K562 (cell line): ENCODE data around the gene NFE2. TPM values are rescaled to one million over a fixed set of nuclear protein-coding genes. Genes with fewer than 3 reads are reported as not detected.

Source experiments
- ARID3B ChIP-seq: fragments of 250-450 bp; sonication (Bioruptor Pico); IDR thresholded peaks from 2 replicates; pipeline ENCODE4 v1.4.0; 2020; ENCODE audit warnings: borderline replicate concordance
- CC2D1A ChIP-seq: fragments of 450-650 bp; IDR thresholded peaks from 2 replicates; pipeline ENCODE4 v1.6.1; 2017; ENCODE audit warnings: mild to moderate bottlenecking
- CEBPB ChIP-seq: fragments of 450-650 bp; IDR thresholded peaks from 2 replicates; pipeline ENCODE4 v1.6.1; 2016; ENCODE audit warnings: missing genetic modification characterization, missing compliant biosample characterization
- CREM ChIP-seq: IDR thresholded peaks from 2 replicates; pipeline ENCODE4 v1.6.1; 2014; ENCODE audit warnings: antibody characterized with exemption, low read depth
- E2F1 ChIP-seq: sonication (generic); formaldehyde crosslinking; IDR thresholded peaks from 2 replicates; pipeline ENCODE4 v1.8.1; 2023; ENCODE audit warnings: mild to moderate bottlenecking, missing genetic modification reagents, moderate library complexity
- EHMT2 ChIP-seq: fragments of 450-650 bp; IDR thresholded peaks from 2 replicates; pipeline ENCODE4 v1.6.1; 2018; ENCODE audit warnings: antibody characterized with exemption
- ELF2 ChIP-seq: fragments of 250-450 bp; sonication (Bioruptor Pico); IDR thresholded peaks from 2 replicates; pipeline ENCODE4 v1.5.0; 2021; ENCODE audit warnings: mild to moderate bottlenecking
- MYBL2 ChIP-seq, 2 experiments: fragments of 450-650 bp in 1 of 2; sonication (generic) in 1 of 2; formaldehyde crosslinking in 1 of 2; IDR thresholded peaks; 2 replicates each; pipeline versions ENCODE4 v1.6.1 to v1.8.1; 2017 to 2022; ENCODE audit warnings: borderline replicate concordance in 1 of 2, inconsistent platforms in 1 of 2, low read depth in 1 of 2, mild to moderate bottlenecking in 1 of 2, missing genetic modification reagents in 1 of 2, moderate library complexity in 1 of 2
- PHF21A ChIP-seq: fragments of 450-650 bp; IDR thresholded peaks from 2 replicates; pipeline ENCODE4 v1.6.1; 2017; ENCODE audit warnings: low read depth, borderline replicate concordance
- SIN3A ChIP-seq, 2 experiments: fragments of 150-350 bp in 1 of 2; IDR thresholded peaks; 2 replicates each; pipeline ENCODE4 v1.6.1; 2011 to 2016; ENCODE audit warnings: borderline replicate concordance in 2 of 2, low read depth in 2 of 2, low read length in 2 of 2, mild to moderate bottlenecking in 2 of 2, moderate library complexity in 2 of 2; ENCODE audit not compliant: control insufficient read depth in 1 of 2
- SMAD2 ChIP-seq: fragments of 150-350 bp; IDR thresholded peaks from 2 replicates; pipeline ENCODE4 v1.6.1; 2014; ENCODE audit warnings: low read depth, mild to moderate bottlenecking, low read length
- SNRNP70 ChIP-seq: fragments of 200-400 bp; formaldehyde crosslinking; optimal IDR thresholded peaks from 2 replicates; pipeline ENCODE3; 2017; ENCODE audit warnings: low read depth, low read length
- SP2 ChIP-seq: IDR thresholded peaks from 2 replicates; pipeline ENCODE4 v1.6.1; 2011; ENCODE audit warnings: mild to moderate bottlenecking, low read depth, low read length, moderate library complexity; ENCODE audit not compliant: poor library complexity, severe bottlenecking; ENCODE audit errors: extremely low read depth
- SRSF1 ChIP-seq: fragments of 200-400 bp; formaldehyde crosslinking; IDR thresholded peaks from 2 replicates; pipeline ENCODE4 v1.6.1; 2017; ENCODE audit warnings: mild to moderate bottlenecking, low read depth, low read length, moderate library complexity
- SUPT5H ChIP-seq: fragments of 450-650 bp; IDR thresholded peaks from 2 replicates; pipeline ENCODE4 v1.6.1; 2016
- TEAD4 ChIP-seq, 2 experiments: sonication (generic) in 1 of 2; formaldehyde crosslinking in 1 of 2; IDR thresholded peaks; 2 replicates each; pipeline versions ENCODE4 v1.6.1 to v1.8.0; 2012 to 2022; ENCODE audit warnings: borderline replicate concordance in 1 of 2, inconsistent platforms in 1 of 2, low read length in 1 of 2, mild to moderate bottlenecking in 1 of 2, missing genetic modification reagents in 1 of 2
- ZBTB12 ChIP-seq: fragments of 250-450 bp; sonication (Bioruptor Pico); IDR thresholded peaks from 2 replicates; pipeline ENCODE4 v1.4.0; 2020
- ZNF347 ChIP-seq: fragments of 450-650 bp; formaldehyde crosslinking; IDR thresholded peaks from 2 replicates; pipeline ENCODE4 v1.4.0; 2020; ENCODE audit warnings: low read depth, mild to moderate bottlenecking, moderate library complexity
- polyA plus RNA-seq, 8 experiments: library from polyadenylated mRNA; depleted of rRNA in 4 of 8; stranded (reverse) in 5 of 8; unstranded in 3 of 8; fragments of >200 nt; fragmentation: Nextera tagmentation in 2 of 8; fragmentation: Illumina TruSeq in 1 of 8; extraction: Ambion mirVana in 2 of 8; extraction: Trizol in 1 of 8; gene quantifications; 2 replicates each; pipeline versions ENCODE4 v1.2.1 to v1.2.3, GENCODE V29; 2011 to 2014; ENCODE audit warnings: inconsistent platforms in 1 of 8, missing spikeins in 1 of 8
- total RNA-seq, 7 experiments: library from RNA; depleted of rRNA in 6 of 7; stranded (reverse); fragments of >200 nt in 6 of 7; fragmentation: Illumina TruSeq in 2 of 7; extraction: Trizol in 2 of 7; gene quantifications; 2 replicates each; pipeline versions ENCODE4 v1.2.1 to v1.2.3, GENCODE V29; 2011 to 2021; ENCODE audit warnings: low replicate concordance in 1 of 7
- TF ChIP-seq, protein P1 (sequence below): fragments of 450-650 bp; IDR thresholded peaks from 2 replicates; pipeline ENCODE4 v1.6.1; 2016
- TF ChIP-seq, protein P2 (sequence below): fragments of 250-450 bp; sonication (Bioruptor Pico); IDR thresholded peaks from 2 replicates; pipeline ENCODE4 v1.4.0; 2020; ENCODE audit warnings: mild to moderate bottlenecking, moderate library complexity

The NFE2 gene
- total and polyA plus RNA-seq, 9 of the 15 experiments (the other 6 are each of a cell fraction or from before 2014, with no cell fraction given) = 12.3 to 282 (median 208) TPM

GRCh38 chr12:54294953-54295566 is 5.8 kb downstream of the NFE2 start (continued):
- TF ChIP-seq SUPT5H (peak; percentile 78), EHMT2 (no peak), ARID3B (CRISPR knock-in tag) (no peak), E2F1 (no peak), ELF2 (no peak), CEBPB (tag) (no peak), SNRNP70 (no peak), TEAD4 (IDR thresholded peaks at IDR 0.05; ENCODE audit: low read length) (no peak), TEAD4 (CRISPR knock-in tag; IDR thresholded peaks at IDR 0.05; ENCODE audit: borderline replicate concordance) (no peak), SMAD2 (no peak), PHF21A (no peak), ZBTB12 (CRISPR knock-in tag) (no peak), MYBL2 (IDR thresholded peaks at IDR 0.05; ENCODE audit: low read depth) (no peak), MYBL2 (CRISPR knock-in tag; IDR thresholded peaks at IDR 0.05; ENCODE audit: borderline replicate concordance) (no peak), CC2D1A (no peak), ZNF347 (CRISPR knock-in tag) (no peak), SIN3A (IDR thresholded peaks at IDR 0.05; ENCODE audit: borderline replicate concordance in 2 of 2, control insufficient read depth in 1 of 2, low read depth in 2 of 2, low read length in 2 of 2) (peak in 1 of 2 experiments; percentile 18; a peak in 1 of 4 replicates), SRSF1 (no peak), SP2 (no peak), CREM (peak; percentile 4; the same call in 1 of the 2 replicates)
- TF ChIP-seq, protein P1, sequence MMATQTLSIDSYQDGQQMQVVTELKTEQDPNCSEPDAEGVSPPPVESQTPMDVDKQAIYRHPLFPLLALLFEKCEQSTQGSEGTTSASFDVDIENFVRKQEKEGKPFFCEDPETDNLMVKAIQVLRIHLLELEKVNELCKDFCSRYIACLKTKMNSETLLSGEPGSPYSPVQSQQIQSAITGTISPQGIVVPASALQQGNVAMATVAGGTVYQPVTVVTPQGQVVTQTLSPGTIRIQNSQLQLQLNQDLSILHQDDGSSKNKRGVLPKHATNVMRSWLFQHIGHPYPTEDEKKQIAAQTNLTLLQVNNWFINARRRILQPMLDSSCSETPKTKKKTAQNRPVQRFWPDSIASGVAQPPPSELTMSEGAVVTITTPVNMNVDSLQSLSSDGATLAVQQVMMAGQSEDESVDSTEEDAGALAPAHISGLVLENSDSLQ = 0 out of 2 replicates have a peak, but pooled peaks have one; percentile 49
- TF ChIP-seq, protein P2, sequence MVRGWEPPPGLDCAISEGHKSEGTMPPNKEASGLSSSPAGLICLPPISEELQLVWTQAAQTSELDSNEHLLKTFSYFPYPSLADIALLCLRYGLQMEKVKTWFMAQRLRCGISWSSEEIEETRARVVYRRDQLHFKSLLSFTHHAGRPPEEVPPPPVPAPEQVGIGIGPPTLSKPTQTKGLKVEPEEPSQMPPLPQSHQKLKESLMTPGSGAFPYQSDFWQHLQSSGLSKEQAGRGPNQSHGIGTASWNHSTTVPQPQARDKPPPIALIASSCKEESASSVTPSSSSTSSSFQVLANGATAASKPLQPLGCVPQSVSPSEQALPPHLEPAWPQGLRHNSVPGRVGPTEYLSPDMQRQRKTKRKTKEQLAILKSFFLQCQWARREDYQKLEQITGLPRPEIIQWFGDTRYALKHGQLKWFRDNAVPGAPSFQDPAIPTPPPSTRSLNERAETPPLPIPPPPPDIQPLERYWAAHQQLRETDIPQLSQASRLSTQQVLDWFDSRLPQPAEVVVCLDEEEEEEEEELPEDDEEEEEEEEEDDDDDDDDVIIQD (CRISPR knock-in tag) = no peak
